Kidney epithelial cell (primary cell): ENCODE results near the gene FHL5. TPM values are rescaled to one million over a fixed set of nuclear protein-coding genes. Genes with fewer than 3 reads are reported as not detected.

Experiments used
- DNase-seq: peaks from one replicate; pipeline ENCODE4 v3.0.0-alpha.2; 2010; ENCODE audit warnings: low read depth
- H3K27me3 ChIP-seq: 2 replicates; pipeline ENCODE4 v1.6.0; 2011; ENCODE audit warnings: low read length; ENCODE audit not compliant: control insufficient read depth, insufficient read depth
- H3K36me3 ChIP-seq: 2 replicates; pipeline ENCODE4 v1.5.1; 2011; ENCODE audit warnings: low read length; ENCODE audit not compliant: control insufficient read depth, insufficient read depth
- H3K4me3 ChIP-seq: 2 replicates; pipeline ENCODE4 v1.5.1; 2011; ENCODE audit warnings: low read depth, mild to moderate bottlenecking, control low read depth, low read length
- CTCF ChIP-seq: IDR thresholded peaks from 2 replicates; pipeline ENCODE4 v1.5.1; 2011; ENCODE audit warnings: mild to moderate bottlenecking, moderate library complexity, low read length, control low read depth, inconsistent platforms; ENCODE audit not compliant: insufficient read depth, poor library complexity, severe bottlenecking
- total RNA-seq: library from RNA; depleted of rRNA; stranded (reverse); fragments of >200 nt; gene quantifications from 2 replicates; pipeline ENCODE4 v1.2.3, GENCODE V29; 2015

The FHL5 gene
- not detected in 2 replicates for total RNA-seq

GRCh38 chr6:96562886-96563285 lies at the start of gene FHL5:
Gene FHL5 (plus strand): TSS chr6:96563128. CDS start chr6:96603614, 40,486 bp downstream.
- DNase-seq = no peak
- TF ChIP-seq CTCF = no peak

DNA sequence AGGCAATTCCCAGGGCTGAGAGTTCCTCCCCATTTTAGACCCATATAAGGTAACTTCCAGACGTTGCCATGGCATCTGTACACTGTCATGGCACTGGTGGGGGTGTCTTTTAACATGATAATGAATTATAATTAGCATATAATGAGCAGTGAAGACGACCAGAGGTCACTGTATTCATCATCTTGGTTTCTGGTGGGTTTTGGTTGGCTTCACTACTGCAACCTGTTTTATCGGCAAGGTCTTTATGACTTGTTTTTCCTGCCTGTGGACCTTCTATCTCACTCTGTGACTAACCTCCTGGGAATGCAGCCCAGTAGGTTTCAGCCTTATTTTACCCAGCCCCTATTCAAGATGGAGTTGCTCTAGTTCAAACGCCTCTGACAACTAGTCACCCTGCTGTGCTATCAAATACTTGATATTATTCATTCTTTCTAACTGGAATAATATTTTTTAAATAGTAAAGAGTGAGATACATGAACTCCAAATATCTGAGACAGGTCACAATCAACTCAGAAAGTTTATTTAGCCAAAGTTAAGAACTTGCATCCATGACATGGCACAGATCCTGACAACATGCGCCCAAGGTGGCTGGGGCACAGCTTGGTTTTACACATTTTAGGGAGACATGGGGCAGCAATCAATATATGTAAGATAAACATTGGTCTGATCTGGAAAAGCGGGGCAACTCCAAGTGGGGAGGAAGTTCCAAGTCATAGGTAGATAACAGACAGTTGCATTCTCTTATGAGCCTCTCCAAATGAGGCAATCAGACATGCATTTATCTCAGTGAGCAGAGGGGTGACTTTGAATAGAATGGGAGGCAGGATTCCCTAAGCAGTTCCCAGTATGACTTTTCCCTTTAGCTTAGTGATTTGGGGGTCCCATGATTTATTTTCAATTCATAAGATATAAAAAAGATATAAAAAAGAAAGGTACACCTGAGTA lies 42.5 kb upstream of the FHL5 start:
- peak; percentile 42 for DNase-seq
- no peaks in the 10 kb centered on the region for H3K27me3 ChIP-seq
- no peak for TF ChIP-seq CTCF

More at GRCh38 chr6:96562886-96563285, at the start of gene FHL5:
- H3K36me3 ChIP-seq = no peaks in the 10 kb centered on the region
- no peaks in the 10 kb centered on the region for H3K27me3 ChIP-seq
- H3K4me3 ChIP-seq = no peak within 1 kb of the TSS

GRCh38 chr6:96521306-96521643 lies 41.7 kb upstream of the FHL5 start:
- no peak for TF ChIP-seq CTCF
- Histone ChIP-seq H3K27me3 (no peaks in the 10 kb centered on the region), H3K36me3 (no peaks in the 10 kb centered on the region), H3K4me3 (peak overlapping the region; percentile 96)
- no peak for DNase-seq

More for the DNA sequence above, 42.5 kb upstream of the FHL5 start:
- peak overlapping the region; percentile 96 for H3K4me3 ChIP-seq
- H3K36me3 ChIP-seq = no peaks in the 10 kb centered on the region

GRCh38 chr6:96521644-96522464 lies 41.1 kb upstream of the FHL5 start, which contains the start of gene UFL1:
Gene UFL1 (plus strand): TSS chr6:96521806. CDS start chr6:96521874, 68 bp downstream.
- peak; percentile 69 for DNase-seq
- H3K27me3 ChIP-seq = no peaks in the 10 kb centered on the region
- peak within 1 kb of the TSS; percentile 96 for H3K4me3 ChIP-seq
- H3K36me3 ChIP-seq = no peaks in the 10 kb centered on the region
- TF ChIP-seq CTCF = no peak

DNA sequence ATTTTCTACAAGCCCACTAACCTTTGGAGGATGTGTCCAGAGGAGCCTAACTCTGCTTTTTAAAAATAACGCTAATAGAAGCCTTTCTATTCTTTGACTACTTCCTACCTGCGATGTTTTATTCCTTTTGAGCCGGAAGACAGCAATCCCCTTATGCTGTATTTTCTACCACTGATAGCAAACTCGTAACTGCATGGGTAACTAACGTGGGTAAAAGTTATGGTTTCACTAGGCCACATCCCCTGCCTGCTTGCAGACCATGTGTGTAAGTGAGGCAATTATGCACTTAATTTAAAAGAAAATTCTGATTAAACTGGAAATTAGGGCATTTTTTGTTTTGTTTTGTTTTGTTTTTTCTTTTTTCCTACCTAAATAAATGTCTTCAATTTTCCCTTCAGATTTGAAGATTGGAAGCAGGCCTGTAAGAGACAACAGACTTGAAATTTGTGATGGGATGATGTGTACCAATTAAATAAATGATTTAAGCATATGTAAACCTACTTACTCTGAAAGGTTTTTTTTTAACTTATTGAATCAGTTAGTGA lies 40.4 kb upstream of the FHL5 start:
- no peaks in the 10 kb centered on the region for H3K36me3 ChIP-seq
- H3K27me3 ChIP-seq = no peaks in the 10 kb centered on the region
- DNase-seq = no peak
- peak overlapping the region; percentile 96 for H3K4me3 ChIP-seq
- TF ChIP-seq CTCF = no peak
